ENCODE results near the gene SLC12A5.

- TF ChIP-seq CTCF (IDR thresholded peaks at IDR 0.05) (no peak), POLR2AphosphoS5 (IDR thresholded peaks at IDR 0.05) (no peak), POLR2A (IDR thresholded peaks at IDR 0.05) (no peak)
Measured at GRCh38 chr20:46084805-46085178, 55.8 kb downstream of the SLC12A5 start.

All from transverse colon (tissue), 4 donors.